HG02852 (cell line): ENCODE measurements around the gene NMNAT1.
"Not testable (repeated sequence)": the region's sequence is repeated elsewhere in the genome, so short reads cannot be mapped to it uniquely, and the experiment has no call there.

Experiments
- ATAC-seq: cut with Tn5 transposase; IDR thresholded peaks from one replicate; pipeline ENCODE4 v1.9.1; 2021; ENCODE audit warnings: mild to moderate bottlenecking, moderate library complexity; ENCODE audit not compliant: unreplicated experiment

NMNAT1 gene

DNA sequence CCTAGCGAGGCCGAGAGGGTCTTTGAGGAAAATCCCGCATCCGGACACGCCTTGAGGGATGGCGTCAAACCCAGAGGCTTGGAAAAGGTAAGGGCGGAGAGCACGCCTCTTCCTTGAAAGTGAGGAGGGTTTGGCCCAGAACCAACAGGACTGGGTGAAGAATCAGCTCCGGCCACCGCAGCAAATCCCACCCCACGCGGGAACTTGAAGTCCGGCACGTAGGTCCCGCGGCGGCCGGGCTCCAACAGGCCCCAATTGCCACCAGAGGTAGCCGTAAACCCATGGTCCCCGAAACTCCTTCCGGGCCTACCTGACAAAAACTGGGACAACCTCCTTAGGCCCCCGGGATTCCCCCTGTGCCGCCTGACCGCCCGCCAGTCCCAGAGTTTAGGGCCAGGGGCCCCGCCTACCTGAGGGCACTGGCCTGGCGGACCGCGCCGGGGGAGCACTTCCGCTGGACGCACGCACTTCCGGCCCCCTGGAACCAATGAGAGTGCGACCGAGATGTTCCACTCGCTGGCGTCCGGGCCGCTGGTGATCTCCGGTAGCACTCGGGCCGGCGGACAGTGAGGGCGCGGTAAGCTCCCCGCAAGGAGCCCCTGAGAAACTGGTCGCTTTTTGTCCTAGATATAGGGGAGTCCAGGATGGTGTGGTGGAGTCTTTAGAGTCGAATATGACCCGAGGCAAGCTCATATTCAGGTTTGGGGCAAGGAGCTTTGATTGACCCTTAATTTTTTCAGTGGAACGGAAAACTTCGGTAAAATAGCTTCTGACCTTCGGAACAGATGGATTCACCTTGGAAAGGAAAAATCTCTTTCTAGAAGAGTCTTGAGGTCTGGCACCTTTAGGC lies at the start of gene NMNAT1, which contains the start of gene LZIC:
NMNAT1 (plus strand) TSS at position 537 of the 850 bp plus-strand sequence. CDS start 28,599 bp downstream, outside the sequence.
LZIC (minus strand) TSS at position 453 of the 850 bp plus-strand sequence. CDS start 6,772 bp downstream, outside the sequence.
- peak; percentile 94 for ATAC-seq

DNA sequence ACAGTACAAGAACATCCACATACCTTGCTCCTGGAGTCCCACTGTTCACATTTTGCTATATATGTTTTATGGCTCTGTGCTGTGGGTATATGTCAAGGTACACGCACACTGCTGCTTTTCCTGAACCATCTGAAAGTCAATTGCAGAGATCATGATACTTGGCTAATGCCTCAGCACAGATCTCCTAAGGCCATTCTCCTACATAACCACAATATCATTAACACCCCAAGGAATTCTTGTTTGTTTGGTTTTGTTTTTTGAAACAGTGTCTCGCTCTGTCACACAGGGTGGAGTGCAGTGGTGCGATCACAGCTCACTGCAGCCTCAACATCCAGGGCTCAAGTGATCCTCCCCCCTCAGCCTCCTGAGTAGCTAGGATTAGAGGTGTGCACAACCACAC lies 49.2 kb upstream of the NMNAT1 start:
- no peak for ATAC-seq

DNA sequence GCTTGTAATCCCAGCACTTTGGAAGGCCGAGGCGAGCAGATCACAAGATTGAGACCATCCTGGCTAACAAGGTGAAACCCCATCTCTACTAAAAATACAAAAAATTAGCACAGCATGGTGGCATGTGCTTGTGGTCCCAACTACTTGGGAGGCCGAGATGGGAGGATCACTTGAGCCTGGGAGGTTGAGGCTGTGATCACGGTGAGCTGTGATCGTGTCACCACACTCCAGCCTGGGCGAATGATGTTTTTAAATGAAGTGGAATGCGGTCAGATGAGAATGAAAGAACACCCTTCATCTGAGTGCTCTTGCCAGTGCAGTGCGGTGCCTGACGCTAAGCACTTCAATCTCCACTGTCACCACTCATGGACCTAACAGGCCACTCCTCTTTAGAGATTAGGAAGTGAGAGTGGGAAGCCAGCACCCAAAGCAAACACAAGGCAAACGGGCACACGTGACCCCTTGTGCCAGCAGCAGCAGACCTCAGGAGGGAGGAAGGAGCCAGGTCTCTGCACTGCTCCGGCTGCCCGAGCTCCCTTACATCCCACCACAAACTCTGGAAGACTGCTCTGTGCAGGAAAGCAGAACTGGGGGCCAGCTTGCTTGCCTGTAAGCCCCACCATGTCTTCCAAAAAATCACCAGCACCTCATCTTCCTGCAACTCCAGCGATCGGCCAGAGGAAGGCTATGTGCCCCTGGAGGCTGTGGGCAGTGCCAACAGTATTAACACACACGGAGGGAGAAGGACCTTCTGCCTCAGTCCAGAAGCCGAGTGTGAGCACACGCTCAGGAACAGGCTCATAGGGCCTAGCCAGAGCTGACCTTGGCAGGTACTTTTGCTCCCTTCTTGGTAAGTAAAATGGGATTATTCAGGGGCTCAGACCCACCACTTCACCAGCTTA lies 42.9 kb upstream of the NMNAT1 start:
- ATAC-seq = no peak

DNA sequence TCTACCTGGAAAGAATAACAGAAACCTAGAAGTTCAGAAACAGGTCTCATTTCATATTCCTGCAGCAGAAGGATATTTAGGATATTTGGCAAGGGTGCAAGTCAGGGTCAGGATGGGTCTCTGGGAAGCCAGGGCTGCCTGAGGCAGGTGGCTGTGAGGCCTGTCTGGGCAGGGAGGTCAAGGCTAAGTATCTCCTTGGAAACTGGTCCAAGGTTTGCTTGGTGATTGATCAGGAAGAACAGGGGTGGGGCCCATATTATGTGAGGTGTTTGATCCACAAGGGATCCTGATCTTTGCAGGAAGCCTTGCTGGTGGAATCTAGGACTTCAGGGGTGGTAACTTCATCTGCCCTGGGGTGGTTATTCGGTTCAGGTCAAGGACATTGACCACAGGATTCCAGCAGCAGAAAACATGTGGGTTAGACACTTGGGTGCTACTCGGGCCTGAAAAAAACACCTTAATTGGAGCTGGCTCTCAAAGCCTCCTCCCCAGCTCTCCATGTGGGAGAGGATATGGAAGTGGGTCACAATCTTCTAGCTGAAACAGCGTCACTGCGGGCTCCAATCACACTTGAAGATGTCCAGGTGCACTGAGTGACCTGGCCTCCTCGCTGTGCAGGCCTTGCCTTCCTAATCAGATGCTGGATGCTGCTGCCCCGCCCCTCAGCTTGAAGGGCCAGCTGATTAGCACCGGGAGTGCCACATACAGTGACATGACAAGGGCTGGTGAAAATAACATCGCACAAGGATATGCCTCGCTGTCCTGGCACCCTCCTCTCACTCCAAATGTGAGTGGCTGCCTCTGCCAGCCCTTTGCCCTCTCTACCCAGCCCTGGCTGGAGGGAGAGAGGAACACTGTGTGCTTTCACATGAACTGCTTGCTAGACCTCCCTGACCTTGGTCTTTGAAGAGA lies 41.9 kb upstream of the NMNAT1 start:
- no peak for ATAC-seq

DNA sequence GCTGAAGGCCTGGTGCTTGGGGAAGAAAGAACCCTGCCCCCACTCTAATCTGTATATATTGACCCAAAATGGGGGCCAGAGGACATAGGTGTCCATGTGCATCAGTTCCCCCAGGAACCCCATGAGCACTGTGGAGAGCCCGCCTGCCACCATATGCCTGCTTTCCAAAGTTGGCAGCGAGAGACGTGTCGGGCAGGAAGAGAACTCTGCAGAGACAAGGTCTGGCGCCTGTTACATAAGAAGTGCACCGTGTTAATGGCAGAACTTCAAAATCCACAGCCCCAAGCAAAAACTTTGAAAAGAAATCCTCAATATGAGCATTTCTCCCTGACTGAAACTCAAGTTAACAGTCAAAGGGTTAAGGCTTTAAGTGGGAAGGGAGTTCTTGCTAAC lies 41.2 kb upstream of the NMNAT1 start:
- ATAC-seq = no peak

DNA sequence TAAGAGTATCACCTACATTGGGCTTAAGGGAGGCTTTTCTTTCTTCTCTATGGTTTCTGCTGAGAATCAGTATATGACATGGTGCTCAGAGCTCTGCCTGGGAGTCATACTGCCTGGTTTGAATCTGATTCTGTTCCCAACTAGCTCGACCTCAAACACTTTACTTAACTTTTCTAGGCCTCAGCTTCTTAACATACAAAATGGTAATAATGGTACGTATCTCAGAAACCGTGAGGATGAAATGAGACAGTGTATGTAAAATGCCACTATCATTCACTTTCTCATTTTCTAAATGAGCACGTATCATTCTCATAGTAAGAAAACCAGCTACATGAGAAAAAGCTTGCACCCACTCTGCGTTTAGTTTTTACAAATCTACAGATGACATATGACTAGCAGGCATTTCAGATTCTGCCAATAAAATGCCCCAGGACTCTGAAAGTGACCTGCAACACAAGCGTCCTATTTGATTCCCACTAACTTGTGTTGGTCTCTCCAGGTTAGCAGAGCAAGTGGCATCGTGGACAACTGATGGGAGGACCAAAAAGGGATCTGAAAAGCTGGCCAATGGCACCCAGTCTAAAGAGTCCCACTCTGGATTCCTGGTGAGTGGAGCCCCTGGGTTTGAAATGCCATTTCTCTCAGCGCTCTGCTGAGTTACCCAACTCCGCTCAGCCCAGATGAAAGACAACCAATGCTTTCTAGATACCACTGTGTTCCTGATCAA lies 39.3 kb upstream of the NMNAT1 start:
- ATAC-seq = no peak

DNA sequence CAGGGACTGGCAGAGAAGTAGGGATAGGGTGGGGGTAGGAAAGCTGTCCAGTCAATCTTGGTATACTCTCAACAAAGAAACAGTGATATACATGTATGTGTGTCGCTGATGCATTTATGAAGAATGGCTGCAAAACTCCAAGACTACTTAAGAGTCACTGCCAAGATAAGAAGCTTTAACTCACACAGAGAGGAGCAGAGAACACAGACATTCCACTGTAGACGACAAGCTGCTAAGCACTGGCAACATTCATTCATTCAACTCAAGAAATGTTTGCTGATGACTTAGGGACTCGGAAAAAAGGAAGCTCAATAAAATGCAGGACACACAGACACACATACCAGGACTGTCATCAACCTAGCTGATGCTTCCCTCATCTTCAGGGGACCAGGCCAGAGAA lies 38.7 kb upstream of the NMNAT1 start:
- no peak for ATAC-seq

DNA sequence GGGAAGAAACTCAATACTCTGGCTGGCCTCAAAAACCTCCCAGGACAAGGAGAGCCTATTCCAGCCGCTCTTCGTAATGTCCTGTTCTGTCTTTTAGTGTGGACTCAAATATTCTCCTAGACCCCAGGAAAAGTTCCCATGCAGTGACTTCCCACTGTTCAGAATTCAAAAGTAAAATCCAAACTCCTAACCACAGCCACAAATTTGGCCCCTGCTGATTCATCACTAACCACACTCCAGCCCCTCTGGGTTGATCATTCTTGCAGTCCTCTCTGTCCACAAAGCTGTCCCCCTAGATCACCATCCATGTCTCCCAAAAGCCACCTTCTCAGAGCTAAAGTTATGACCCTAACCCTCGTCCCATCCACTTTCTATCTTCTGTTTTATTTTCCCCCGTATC lies 38.3 kb upstream of the NMNAT1 start:
- no peak for ATAC-seq

DNA sequence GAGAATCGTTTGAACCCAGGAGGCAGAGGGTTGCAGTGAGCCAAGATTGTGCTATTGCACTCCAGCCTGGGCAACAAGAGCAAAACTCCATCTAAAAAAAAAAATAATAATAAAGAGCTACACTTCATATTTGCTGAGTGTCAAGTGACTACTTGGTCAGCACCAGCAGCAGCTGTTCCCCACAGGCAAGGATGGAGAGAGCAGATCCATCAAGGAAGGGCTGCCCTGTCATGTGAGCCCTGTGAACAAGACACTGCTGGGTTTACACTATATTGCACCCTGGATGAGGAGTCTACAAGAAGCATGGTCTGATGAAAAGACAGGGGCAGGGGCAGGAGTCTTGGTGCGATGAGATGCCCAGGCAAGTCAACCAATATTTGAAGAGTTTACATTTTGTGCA lies 36.8 kb upstream of the NMNAT1 start:
- no peak for ATAC-seq

DNA sequence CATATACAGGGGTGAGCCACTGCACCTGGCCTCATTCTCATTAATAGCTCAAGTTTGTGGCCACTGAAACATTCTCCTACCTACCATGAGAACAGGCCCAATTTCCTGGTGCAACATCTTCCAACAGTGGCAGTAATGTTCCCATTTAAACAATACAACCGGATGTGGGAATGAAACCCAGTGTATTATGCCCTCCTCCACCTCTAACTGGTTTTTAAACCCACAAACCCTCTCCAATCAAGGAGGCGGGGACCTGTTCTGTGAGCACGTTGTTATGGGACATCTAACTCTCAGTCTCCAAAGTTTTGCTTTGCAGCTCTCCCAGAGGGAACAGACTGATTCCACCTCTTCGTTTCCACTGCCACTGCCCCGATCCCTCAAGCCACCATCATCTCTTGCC lies 35.8 kb upstream of the NMNAT1 start:
- ATAC-seq = no peak

DNA sequence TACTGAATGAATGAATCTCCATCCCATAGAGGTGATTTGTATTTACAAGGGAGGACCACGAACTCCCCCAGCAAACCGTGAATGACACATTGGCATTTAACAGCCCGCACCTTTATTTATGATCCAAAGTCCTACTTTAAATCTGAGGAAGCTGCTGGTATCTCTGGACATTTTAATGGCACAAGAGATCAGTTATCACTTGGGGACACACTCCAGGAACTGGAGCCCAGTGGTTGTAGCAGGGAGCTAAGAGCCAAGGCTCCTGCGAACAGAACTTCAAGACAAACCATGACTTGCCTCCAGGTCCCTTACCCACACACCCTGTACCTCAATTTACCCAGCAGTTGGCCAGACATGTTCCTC lies 34.4 kb upstream of the NMNAT1 start:
- no peak for ATAC-seq

DNA sequence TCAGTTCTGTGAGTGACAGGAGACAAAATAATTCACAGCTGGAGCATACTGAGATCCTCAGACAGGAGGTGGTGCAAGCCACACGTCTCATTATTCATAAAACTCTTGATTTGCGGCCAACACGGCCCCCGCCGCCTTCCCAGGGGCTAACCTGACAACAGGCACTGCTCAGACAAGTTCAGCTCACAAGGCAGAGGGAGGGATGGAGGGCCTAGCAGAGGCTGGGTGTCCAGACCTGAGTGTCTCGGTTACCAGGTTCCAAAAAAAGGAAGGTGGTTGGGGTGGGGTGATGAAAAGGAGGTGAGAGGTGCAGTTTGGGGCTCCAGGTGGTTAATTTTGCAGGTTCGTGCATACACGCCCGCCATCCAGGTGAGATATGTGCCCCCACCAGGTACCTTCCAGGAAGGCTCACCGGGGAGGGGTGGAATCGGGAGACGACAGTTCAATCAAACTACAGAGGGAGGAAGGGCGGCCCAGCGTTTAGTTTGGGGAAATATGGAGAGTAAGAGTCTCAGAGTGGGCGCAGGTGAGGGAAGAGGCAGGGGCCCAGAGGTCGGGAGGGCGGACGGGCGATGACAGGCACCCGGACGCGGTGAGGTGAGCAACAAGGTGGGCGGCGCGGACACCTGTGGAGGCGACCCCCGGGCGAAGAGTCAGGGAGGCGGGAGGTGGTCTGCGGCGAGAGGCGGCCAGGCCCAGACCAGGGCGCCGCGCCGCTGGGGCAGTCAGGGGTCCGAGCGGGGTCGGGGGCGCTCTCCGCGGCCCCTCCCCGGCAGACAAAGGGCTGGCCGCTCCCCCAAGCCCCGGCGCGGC lies 33.8 kb upstream of the NMNAT1 start:
- peak; percentile 8 for ATAC-seq

DNA sequence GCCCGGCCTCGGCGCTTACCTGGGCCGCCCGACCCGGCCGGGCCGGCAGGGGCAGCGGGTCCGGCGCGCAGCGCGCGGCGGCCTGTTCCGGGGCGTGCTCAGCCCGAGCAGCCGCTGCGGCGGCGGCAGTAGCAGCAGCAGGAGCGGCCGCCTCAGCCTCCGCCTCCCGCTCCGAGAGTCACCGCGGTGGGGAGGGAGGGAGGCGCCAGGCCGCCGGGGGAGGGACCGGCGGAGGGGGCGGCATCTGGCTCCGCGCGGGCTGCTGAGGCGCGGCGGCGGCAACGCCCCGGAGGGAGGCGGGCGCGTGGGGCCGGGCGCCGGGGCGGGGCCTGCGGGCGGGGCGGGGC lies 33.2 kb upstream of the NMNAT1 start, which contains the start of gene CTNNBIP1:
CTNNBIP1 (minus strand) TSS at position 194 of the 347 bp plus-strand sequence. CDS start 38,205 bp downstream, outside the sequence.
- ATAC-seq = peak; percentile 70

DNA sequence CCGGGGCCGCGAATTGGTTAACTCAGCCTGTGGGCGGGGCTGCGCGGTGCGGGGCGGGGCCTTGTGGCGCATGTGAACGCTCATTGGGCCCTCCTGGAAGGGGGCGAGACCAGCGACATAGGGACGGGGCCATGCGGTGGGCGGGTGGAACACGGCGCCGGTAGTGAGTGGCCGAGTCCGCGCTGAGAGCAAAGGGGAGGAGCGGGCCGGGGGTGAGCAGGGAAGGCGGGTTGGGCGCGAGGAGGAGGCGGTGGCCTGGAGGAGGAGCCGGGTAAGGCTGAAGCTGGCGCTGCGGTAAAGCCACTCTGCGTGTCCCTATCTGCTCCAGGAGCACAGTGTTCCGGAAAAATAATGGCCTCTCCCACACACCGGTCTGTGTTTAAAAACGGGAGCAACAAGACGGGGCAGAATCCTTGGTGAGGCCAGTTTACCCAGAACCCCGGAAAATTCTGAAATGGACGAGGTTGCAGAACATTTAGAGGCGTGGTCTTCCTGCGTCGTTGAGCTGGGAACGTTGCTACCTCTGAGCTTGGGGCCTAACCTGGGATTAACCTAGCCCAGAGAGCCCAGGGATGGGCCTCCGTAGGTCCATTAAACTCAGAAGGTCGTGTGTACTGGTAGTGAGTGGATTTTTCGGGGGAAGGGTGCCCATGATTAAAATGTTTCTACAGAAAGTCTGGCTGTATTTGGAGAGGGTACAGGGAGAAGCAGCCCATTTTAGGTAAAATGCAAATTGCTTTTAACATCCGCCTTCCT lies 32.7 kb upstream of the NMNAT1 start:
- peak; percentile 94 for ATAC-seq

DNA sequence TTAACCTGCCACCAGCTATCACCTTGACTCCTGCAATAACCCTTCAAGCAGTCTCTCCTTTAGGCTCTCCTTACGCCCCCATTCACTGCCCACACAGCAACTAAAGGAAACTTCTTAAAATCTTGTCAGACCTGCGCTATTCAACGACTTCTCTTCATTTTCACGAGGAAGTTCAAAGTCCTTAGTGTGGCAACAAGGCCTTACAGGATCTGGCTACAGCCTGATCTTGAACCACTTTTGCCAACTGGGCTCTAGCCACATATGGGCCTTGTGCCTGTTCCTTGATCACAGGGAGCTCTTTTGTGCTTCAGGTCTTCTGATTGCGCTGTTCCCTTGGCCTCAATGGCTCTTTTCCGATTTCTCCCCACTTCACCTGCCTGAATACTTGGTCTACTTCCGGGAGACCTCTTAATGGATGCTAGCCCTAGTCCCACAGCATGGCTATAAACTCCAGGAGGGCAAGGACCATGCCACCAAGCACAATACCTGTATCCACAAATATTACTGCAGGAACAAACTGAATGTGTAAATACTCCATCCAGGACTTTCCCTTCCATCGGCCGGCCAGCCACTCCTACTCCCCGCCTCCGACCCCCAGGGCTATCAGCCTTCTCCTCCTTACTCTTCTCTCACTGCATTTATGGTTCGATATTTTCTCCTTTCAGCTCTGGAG lies 30.9 kb upstream of the NMNAT1 start:
- ATAC-seq = no peak

DNA sequence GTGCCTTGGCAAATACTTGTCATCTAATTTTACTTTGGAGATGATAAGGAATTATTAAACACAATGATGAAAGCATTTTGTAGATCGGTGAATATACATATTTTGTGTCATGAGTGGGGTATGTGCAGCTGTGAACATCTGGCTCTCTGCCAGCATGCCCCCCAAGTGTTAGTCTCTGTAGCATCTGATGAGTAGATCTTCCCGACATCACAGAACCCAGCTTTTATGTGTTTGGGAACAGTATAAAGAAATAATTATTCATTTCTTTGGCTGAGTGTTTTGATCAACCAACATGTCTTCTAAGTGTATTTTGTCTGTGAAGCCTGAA lies 28.7 kb upstream of the NMNAT1 start:
- ATAC-seq = no peak

DNA sequence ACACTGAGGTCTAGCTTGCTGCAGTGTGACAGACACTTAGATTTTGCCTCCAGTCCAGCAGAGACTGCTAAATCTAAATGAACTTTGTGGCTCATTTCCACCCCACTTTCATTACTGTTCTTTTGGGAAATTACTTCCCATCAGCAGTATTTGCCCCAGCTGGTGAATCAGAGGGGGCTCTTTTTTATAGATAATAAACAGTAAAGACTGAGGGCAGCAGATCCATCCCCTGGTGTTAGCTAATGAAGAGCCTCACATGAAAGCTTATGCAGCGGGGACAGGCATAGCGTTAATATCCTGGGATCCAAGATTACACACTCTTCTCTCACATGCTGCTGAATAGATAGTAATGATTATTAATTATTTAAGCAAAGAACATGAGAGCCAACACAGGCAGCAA lies 26.8 kb upstream of the NMNAT1 start:
- no peak for ATAC-seq

DNA sequence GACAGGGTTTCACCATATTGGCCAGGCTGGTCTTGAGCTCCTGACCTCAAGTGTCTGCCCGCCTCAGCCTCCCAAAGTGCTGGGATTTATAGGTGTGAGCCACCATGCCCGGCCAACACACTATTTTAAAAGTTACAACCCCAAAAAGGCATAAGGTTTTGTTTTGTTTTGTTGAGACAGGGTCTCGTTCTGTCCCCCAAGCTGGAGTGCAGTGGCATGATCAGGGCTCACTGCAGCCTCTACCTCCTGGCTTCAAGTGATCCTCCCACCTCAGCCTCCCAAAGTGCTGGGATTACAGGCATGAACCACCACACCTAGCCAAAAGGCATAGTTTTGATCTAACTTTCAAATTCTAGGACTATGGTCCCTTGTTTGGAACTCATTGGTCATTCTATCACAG lies 25.8 kb upstream of the NMNAT1 start:
- not testable (repeated sequence) for ATAC-seq
